ENCODE results near the gene MTCH1. TPM values are rescaled to one million over a fixed set of nuclear protein-coding genes. Genes with fewer than 3 reads are reported as not detected.

The MTCH1 gene
- total RNA-seq, 1 experiment from 2014 or later: 178 TPM

GRCh38 chr6:36933102-36933501 is 52.9 kb downstream of the MTCH1 start:
- no peak for TF ChIP-seq CTCF (IDR thresholded peaks at IDR 0.05; ENCODE audit: insufficient read depth in 1 of 2, low read depth in 1 of 2, low read length in 1 of 2, severe bottlenecking in 1 of 2, unreplicated experiment in 1 of 2)
- no peaks in the 10 kb centered on the region for H3K27me3 ChIP-seq (replicated peaks; ENCODE audit: control insufficient read depth, insufficient read depth, low read length)
- BruUV-seq (replicated peaks): no TSS peak
- no peak overlapping the region for H3K4me3 ChIP-seq (ENCODE audit: low read depth, low read length)
- no peaks in the 10 kb centered on the region for H3K27me3 Mint-ChIP-seq (ENCODE audit: insufficient read depth, unreplicated experiment)
- no peak overlapping the region for H3K4me3 Mint-ChIP-seq (ENCODE audit: unreplicated experiment)
- H3K4me1 Mint-ChIP-seq (ENCODE audit: low read depth, unreplicated experiment): no peaks in the 10 kb centered on the region
- no peaks in the 10 kb centered on the region for H3K36me3 Mint-ChIP-seq (ENCODE audit: insufficient read depth, unreplicated experiment)
- no peaks in the 10 kb centered on the region for H3K9me3 ChIP-seq
- POLR2A ChIA-PET: no interaction called here
- DNase-seq: no peak
- no peaks in the 10 kb centered on the region for H3K9me3 Mint-ChIP-seq (ENCODE audit: unreplicated experiment)
- intact Hi-C loops (cut with micrococcal nuclease; ENCODE audit: unreplicated experiment): no loop called here
- CTCF ChIA-PET: interaction anchor here (0.7 kb wide), 1 partner anchor 85 kb away, joined by 3 read pairs; no protein-coding TSS in a partner anchor
- H3K36me3 ChIP-seq (ENCODE audit: control insufficient read depth, insufficient read depth, low read length): no peaks in the 10 kb centered on the region
- H3K4me1 ChIP-seq: no peaks in the 10 kb centered on the region
- no peak overlapping the region for H3K27ac Mint-ChIP-seq (ENCODE audit: unreplicated experiment)

- Histone ChIP-seq H3K4me3 (ENCODE audit: low read depth, low read length) (no peak overlapping the region), H3K9me3 (no peaks in the 10 kb centered on the region), H3K4me1 (no peaks in the 10 kb centered on the region), H3K36me3 (ENCODE audit: control insufficient read depth, insufficient read depth, low read length) (no peaks in the 10 kb centered on the region), H3K27me3 (replicated peaks; ENCODE audit: control insufficient read depth, insufficient read depth, low read length) (no peaks in the 10 kb centered on the region)
- TF ChIP-seq CTCF (IDR thresholded peaks at IDR 0.05; ENCODE audit: insufficient read depth in 1 of 2, low read depth in 1 of 2, low read length in 1 of 2, severe bottlenecking in 1 of 2, unreplicated experiment in 1 of 2): no peak
- no TSS peak for BruUV-seq (replicated peaks)
- no peaks in the 10 kb centered on the region for H3K9me3 Mint-ChIP-seq (ENCODE audit: unreplicated experiment)
- H3K4me3 Mint-ChIP-seq (ENCODE audit: unreplicated experiment): no peak overlapping the region
- POLR2A ChIA-PET: no interaction called here
- no peak overlapping the region for H3K27ac Mint-ChIP-seq (ENCODE audit: unreplicated experiment)
- H3K27me3 Mint-ChIP-seq (ENCODE audit: insufficient read depth, unreplicated experiment): no peaks in the 10 kb centered on the region
- no peaks in the 10 kb centered on the region for H3K36me3 Mint-ChIP-seq (ENCODE audit: insufficient read depth, unreplicated experiment)
- CTCF ChIA-PET: no interaction called here
- intact Hi-C loops (cut with micrococcal nuclease; ENCODE audit: unreplicated experiment): no loop called here
- DNase-seq: no peak
- no peaks in the 10 kb centered on the region for H3K4me1 Mint-ChIP-seq (ENCODE audit: low read depth, unreplicated experiment)
Measured at GRCh38 chr6:36930483-36930882, 55.5 kb downstream of the MTCH1 start.

GRCh38 chr6:36929607-36930006 is 56.4 kb downstream of the MTCH1 start:
- H3K36me3 Mint-ChIP-seq (ENCODE audit: insufficient read depth, unreplicated experiment): no peaks in the 10 kb centered on the region
- Histone ChIP-seq H3K4me3 (ENCODE audit: low read depth, low read length) (no peak overlapping the region), H3K36me3 (ENCODE audit: control insufficient read depth, insufficient read depth, low read length) (no peaks in the 10 kb centered on the region), H3K27me3 (replicated peaks; ENCODE audit: control insufficient read depth, insufficient read depth, low read length) (no peaks in the 10 kb centered on the region), H3K9me3 (no peaks in the 10 kb centered on the region), H3K4me1 (no peaks in the 10 kb centered on the region)
- no peak for DNase-seq
- CTCF ChIA-PET: no interaction called here
- no peak overlapping the region for H3K4me3 Mint-ChIP-seq (ENCODE audit: unreplicated experiment)
- no peaks in the 10 kb centered on the region for H3K4me1 Mint-ChIP-seq (ENCODE audit: low read depth, unreplicated experiment)
- H3K9me3 Mint-ChIP-seq (ENCODE audit: unreplicated experiment): no peaks in the 10 kb centered on the region
- no peak overlapping the region for H3K27ac Mint-ChIP-seq (ENCODE audit: unreplicated experiment)
- intact Hi-C loops (cut with micrococcal nuclease; ENCODE audit: unreplicated experiment): no loop called here
- BruUV-seq (replicated peaks): no TSS peak
- POLR2A ChIA-PET: no interaction called here
- no peak for TF ChIP-seq CTCF (IDR thresholded peaks at IDR 0.05; ENCODE audit: insufficient read depth in 1 of 2, low read depth in 1 of 2, low read length in 1 of 2, severe bottlenecking in 1 of 2, unreplicated experiment in 1 of 2)
- H3K27me3 Mint-ChIP-seq (ENCODE audit: insufficient read depth, unreplicated experiment): no peaks in the 10 kb centered on the region
